ENCODE measurements around the gene C1orf167.
A peak's percentile ranks its signal among the peaks of the same experiment; 100 is the strongest.

Gene C1orf167

DNA sequence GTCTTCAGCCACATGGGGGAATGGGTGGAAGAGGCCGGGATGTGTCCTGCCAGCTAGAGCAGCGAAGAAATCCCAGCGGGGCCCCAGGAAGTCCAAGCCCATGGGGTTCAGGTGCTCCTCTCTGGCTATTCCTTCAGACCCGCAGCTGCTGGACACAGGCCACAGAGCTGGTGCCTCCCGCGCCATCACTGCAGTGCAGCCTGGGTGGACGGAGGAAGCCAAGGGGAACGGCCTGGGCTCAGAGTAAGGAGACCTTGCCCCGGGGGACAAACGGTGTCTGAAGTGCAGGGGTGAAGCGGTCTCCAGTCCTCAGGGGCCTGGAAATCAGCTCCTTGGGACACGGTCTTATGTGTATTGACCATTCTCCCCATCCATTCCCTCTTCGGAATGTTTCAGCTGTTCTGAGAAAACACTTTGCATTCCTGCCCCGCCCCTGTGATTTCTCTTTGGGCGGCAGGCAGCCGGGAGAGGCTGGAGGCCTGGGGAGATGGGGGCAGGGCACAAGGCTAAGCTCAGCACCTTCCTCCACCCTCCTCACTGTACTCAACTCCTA lies 25.3 kb downstream of the C1orf167 start:
- no peak overlapping the region for H3K4me3 ChIP-seq (ENCODE audit: extremely low read depth, insufficient read depth, low read length, poor library complexity, severe bottlenecking)
- peak overlapping the region; percentile 79 for H3K27ac ChIP-seq (ENCODE audit: low read depth, low read length, severe bottlenecking)
- no peaks in the 10 kb centered on the region for H3K9me3 ChIP-seq (ENCODE audit: control insufficient read depth, low read length)
- H3K36me3 ChIP-seq (ENCODE audit: control insufficient read depth, insufficient read depth, low read length), result peaks cover 11% of the 10 kb centered on the region
- 17 to 23% methylated on average over 11 to 14 of the region's 16 CpGs for WGBS, 2 experiments (ENCODE audit: insufficient coverage in 2 of 2)
- H3K4me1 ChIP-seq (ENCODE audit: control insufficient read depth, insufficient read depth, low read length, poor library complexity, severe bottlenecking), result peaks cover 35% of the 10 kb centered on the region

DNA sequence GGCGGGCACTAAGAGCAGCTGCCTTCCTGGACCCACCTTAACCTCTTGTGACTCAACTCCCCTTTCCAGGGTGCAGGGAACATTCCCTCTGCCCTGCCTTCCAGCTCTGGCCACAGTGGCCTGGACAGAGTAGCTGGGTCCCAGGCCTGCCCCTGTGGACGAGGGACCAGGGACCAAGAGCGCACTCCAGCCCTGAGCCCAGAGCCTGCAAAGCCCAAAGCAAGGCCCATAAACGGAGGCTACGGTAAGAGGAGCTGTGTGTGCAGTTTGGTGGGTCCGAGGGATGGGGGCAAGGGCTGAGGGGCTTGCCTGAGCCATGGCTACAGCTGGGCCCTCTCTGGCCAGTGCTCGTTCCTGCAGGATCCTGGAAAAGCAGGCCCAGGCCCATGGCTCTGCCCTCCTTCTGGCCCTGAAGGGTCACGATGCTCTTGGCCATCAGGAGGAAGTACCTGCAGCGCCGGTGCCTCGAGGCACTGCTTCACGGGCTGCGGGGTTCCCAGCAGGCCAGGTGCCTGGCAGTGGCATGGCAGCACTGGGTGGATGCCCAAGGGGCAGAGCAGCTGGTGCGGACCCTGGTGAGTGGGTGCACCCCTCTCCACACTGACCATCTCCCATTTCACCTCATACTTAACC lies 25.9 kb downstream of the C1orf167 start:
- Histone ChIP-seq H3K27ac (ENCODE audit: low read depth, low read length, severe bottlenecking) (peak overlapping the region; percentile 79), H3K4me1 (ENCODE audit: control insufficient read depth, insufficient read depth, low read length, poor library complexity, severe bottlenecking) (peaks cover 35% of the 10 kb centered on the region), H3K36me3 (ENCODE audit: control insufficient read depth, insufficient read depth, low read length) (peaks cover 15% of the 10 kb centered on the region), H3K9me3 (ENCODE audit: control insufficient read depth, low read length) (no peaks in the 10 kb centered on the region), H3K4me3 (ENCODE audit: extremely low read depth, insufficient read depth, low read length, poor library complexity, severe bottlenecking) (no peak overlapping the region)
- 75 to 87% methylated on average over 8 to 14 of the region's 14 CpGs for WGBS, 2 experiments (ENCODE audit: insufficient coverage in 2 of 2)

- Histone ChIP-seq H3K4me1 (ENCODE audit: control insufficient read depth, insufficient read depth, low read length, poor library complexity, severe bottlenecking) (peaks cover 35% of the 10 kb centered on the region), H3K9me3 (ENCODE audit: control insufficient read depth, low read length) (no peaks in the 10 kb centered on the region), H3K36me3 (ENCODE audit: control insufficient read depth, insufficient read depth, low read length) (peaks cover 17% of the 10 kb centered on the region), H3K4me3 (ENCODE audit: extremely low read depth, insufficient read depth, low read length, poor library complexity, severe bottlenecking) (no peak overlapping the region), H3K27ac (ENCODE audit: low read depth, low read length, severe bottlenecking) (no peak overlapping the region)
- 89 to 98% methylated on average over 12 to 14 of the region's 14 CpGs for WGBS, 2 experiments (ENCODE audit: insufficient coverage in 2 of 2)
Observed at GRCh38 chr1:11788549-11789053, 26.6 kb downstream of the C1orf167 start.

GRCh38 chr1:11789126-11790067 lies 27.4 kb downstream of the C1orf167 start:
- no peak overlapping the region for H3K4me3 ChIP-seq (ENCODE audit: extremely low read depth, insufficient read depth, low read length, poor library complexity, severe bottlenecking)
- peaks cover 35% of the 10 kb centered on the region for H3K4me1 ChIP-seq (ENCODE audit: control insufficient read depth, insufficient read depth, low read length, poor library complexity, severe bottlenecking)
- no peak overlapping the region for H3K27ac ChIP-seq (ENCODE audit: low read depth, low read length, severe bottlenecking)
- peaks cover 24% of the 10 kb centered on the region for H3K36me3 ChIP-seq (ENCODE audit: control insufficient read depth, insufficient read depth, low read length)
- WGBS, 2 experiments (ENCODE audit: insufficient coverage in 2 of 2), result 90 to 95% methylated on average over 5 to 8 of the region's 13 CpGs
- no peaks in the 10 kb centered on the region for H3K9me3 ChIP-seq (ENCODE audit: control insufficient read depth, low read length)

DNA sequence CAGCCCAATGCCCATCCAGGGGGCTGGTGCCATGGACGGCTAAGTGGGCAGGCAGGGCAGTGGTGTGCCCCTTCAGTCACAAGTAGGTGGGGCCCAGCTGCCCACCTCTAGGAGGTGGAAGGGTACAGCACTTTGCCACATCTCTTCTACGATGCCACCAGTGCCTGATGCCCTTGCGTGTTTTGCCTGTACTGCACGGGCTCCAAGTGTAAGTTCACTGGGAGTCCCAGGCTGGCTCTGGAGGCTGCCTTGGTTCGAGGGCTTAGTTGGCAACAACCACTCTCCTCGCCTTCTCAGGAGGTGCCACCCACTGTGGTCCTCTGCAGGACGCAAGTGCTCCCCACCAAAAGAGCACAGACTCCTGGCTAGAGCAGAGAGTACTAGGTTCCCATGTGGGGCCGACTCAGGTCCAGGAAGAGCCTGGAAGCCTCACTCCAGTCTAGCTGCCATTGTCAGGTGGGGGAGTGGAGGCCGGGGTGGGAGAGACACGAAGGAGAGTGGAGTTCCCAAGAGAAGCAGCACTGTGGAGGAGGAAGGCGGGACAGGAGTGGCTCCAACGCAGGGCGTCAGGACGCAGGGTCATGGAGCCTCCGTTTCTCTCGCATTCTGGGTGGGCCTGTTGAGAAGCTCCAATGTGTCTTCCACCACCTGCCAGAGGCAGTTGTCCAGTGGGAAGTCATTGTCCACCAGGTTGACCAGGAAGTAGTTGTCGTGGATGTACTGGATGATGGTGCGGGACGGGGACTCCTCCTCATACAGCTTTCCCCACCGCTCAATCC lies 28.3 kb downstream of the C1orf167 start:
- H3K36me3 ChIP-seq (ENCODE audit: control insufficient read depth, insufficient read depth, low read length), result peaks cover 33% of the 10 kb centered on the region
- peaks cover 30% of the 10 kb centered on the region for H3K4me1 ChIP-seq (ENCODE audit: control insufficient read depth, insufficient read depth, low read length, poor library complexity, severe bottlenecking)
- H3K9me3 ChIP-seq (ENCODE audit: control insufficient read depth, low read length), result no peaks in the 10 kb centered on the region
- no peak overlapping the region for H3K4me3 ChIP-seq (ENCODE audit: extremely low read depth, insufficient read depth, low read length, poor library complexity, severe bottlenecking)
- no peak overlapping the region for H3K27ac ChIP-seq (ENCODE audit: low read depth, low read length, severe bottlenecking)
- WGBS, 2 experiments (ENCODE audit: insufficient coverage in 2 of 2), result 97% methylated on average over 15 to 16 of the region's 20 CpGs

- Histone ChIP-seq H3K4me3 (ENCODE audit: extremely low read depth, insufficient read depth, low read length, poor library complexity, severe bottlenecking) (no peak overlapping the region), H3K27ac (ENCODE audit: low read depth, low read length, severe bottlenecking) (no peak overlapping the region)
- WGBS, 2 experiments (ENCODE audit: insufficient coverage in 2 of 2), result 89 to 94% methylated on average over 13 to 18 of the region's 19 CpGs
Observed at GRCh38 chr1:11790880-11791715, 29.1 kb downstream of the C1orf167 start.

DNA sequence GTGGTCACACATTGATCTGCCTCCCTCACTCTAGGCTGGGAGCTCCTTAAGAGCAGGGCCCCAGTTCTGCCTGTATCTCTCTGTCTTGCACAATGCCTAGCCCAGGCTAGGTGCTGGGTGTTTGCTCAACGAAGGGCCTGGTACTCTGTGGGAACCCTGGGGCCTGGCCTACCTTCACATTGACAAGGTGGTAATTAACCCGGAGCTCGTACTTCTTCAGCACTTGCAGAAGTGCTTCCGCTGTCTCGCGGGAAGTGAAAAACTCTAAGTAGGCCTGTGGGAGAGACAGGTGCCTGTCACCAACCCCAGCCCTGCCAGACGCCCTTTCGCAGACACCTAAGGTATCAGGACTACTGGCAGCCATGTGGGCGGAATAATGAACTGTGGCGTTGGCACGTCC lies 30.1 kb downstream of the C1orf167 start:
- H3K27ac ChIP-seq (ENCODE audit: low read depth, low read length, severe bottlenecking), result no peak overlapping the region
- peaks cover 26% of the 10 kb centered on the region for H3K4me1 ChIP-seq (ENCODE audit: control insufficient read depth, insufficient read depth, low read length, poor library complexity, severe bottlenecking)
- WGBS, 2 experiments (ENCODE audit: insufficient coverage in 2 of 2), result 88 to 94% methylated on average over 9 to 11 of the region's 11 CpGs

More at GRCh38 chr1:11790880-11791715, 29.1 kb downstream of the C1orf167 start:
- peaks cover 30% of the 10 kb centered on the region for H3K4me1 ChIP-seq (ENCODE audit: control insufficient read depth, insufficient read depth, low read length, poor library complexity, severe bottlenecking)
- no peaks in the 10 kb centered on the region for H3K9me3 ChIP-seq (ENCODE audit: control insufficient read depth, low read length)
- H3K36me3 ChIP-seq (ENCODE audit: control insufficient read depth, insufficient read depth, low read length), result peaks cover 42% of the 10 kb centered on the region

DNA sequence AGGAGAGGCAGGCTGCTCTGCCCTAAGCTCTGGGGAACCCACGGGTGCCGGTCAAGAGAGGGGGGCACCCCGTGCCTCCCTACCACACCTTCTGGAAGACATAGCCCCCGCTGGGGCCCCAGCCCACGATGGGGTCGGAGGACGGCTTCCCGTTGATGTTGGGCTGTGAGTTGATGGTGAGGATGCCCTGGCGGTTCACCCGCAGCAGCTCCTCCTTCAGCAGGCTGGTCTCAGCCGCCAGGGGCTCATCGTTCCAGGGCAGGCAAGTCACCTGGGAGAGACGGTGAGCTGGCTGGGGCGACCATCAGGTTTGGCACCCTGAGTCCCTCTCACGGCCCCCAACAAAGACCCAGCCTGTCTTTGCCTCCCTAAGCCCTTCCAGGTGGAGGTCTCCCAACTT lies 31.8 kb downstream of the C1orf167 start:
- H3K36me3 ChIP-seq (ENCODE audit: control insufficient read depth, insufficient read depth, low read length), result peaks cover 59% of the 10 kb centered on the region
- WGBS, 2 experiments (ENCODE audit: insufficient coverage in 2 of 2), result 96 to 99% methylated on average over 8 to 9 of the region's 15 CpGs
- no peak overlapping the region for H3K4me3 ChIP-seq (ENCODE audit: extremely low read depth, insufficient read depth, low read length, poor library complexity, severe bottlenecking)
- no peaks in the 10 kb centered on the region for H3K9me3 ChIP-seq (ENCODE audit: control insufficient read depth, low read length)
- peaks cover 11% of the 10 kb centered on the region for H3K4me1 ChIP-seq (ENCODE audit: control insufficient read depth, insufficient read depth, low read length, poor library complexity, severe bottlenecking)
- no peak overlapping the region for H3K27ac ChIP-seq (ENCODE audit: low read depth, low read length, severe bottlenecking)

More for the DNA sequence above, 30.1 kb downstream of the C1orf167 start:
- H3K4me3 ChIP-seq (ENCODE audit: extremely low read depth, insufficient read depth, low read length, poor library complexity, severe bottlenecking), result no peak overlapping the region
- no peaks in the 10 kb centered on the region for H3K9me3 ChIP-seq (ENCODE audit: control insufficient read depth, low read length)
- peaks cover 50% of the 10 kb centered on the region for H3K36me3 ChIP-seq (ENCODE audit: control insufficient read depth, insufficient read depth, low read length)

DNA sequence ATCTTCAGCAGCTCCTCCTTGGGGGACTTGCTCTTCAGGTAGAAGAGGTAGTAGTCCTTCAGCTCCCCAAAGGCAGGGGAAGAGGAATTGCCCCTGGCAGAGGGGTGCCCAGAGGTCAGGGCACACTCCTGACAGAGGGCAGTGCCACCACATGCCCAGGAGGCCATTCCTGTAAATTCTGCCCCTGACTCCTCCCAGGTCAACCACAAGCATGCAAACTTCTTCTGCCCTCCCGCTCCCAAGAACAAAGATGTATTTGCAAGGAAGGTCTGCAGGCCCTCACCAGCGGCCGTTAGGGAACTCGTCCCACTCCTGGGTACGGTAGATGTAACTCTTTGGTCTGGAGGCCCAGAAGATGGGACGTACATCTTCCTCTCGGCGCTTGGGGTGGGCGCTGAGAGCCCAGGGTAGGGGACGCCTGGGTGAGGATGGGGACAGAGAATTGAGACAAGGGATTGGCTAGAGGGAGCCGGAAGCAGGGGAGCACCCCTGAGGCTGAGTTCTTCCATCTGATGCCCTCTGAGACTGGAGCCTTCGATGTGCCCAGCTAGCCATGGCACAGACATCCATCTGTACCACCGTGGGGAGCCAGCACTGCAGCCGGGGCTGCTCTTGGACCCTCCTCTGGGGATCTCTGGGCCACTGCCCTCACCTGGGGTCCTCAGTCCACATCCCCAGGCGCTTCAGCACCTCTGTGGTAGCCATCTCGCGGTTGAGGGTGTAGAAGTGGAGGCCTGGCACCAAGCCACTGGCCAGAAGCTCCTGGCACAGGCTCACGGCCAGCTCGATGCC lies 32.6 kb downstream of the C1orf167 start:
- Histone ChIP-seq H3K9me3 (ENCODE audit: control insufficient read depth, low read length) (no peaks in the 10 kb centered on the region), H3K4me1 (ENCODE audit: control insufficient read depth, insufficient read depth, low read length, poor library complexity, severe bottlenecking) (peaks cover 11% of the 10 kb centered on the region), H3K27ac (ENCODE audit: low read depth, low read length, severe bottlenecking) (no peak overlapping the region), H3K36me3 (ENCODE audit: control insufficient read depth, insufficient read depth, low read length) (peaks cover 65% of the 10 kb centered on the region), H3K4me3 (ENCODE audit: extremely low read depth, insufficient read depth, low read length, poor library complexity, severe bottlenecking) (no peak overlapping the region)
- 96 to 99% methylated on average over 13 to 19 of the region's 19 CpGs for WGBS, 2 experiments (ENCODE audit: insufficient coverage in 2 of 2)

Data from mesodermal cell (in vitro differentiated cells).